ENCODE measurements around the gene SPRR1A. TPM values are rescaled to one million over a fixed set of nuclear protein-coding genes. Genes with fewer than 3 reads are reported as not detected.
"Not testable (repeated sequence)": the region's sequence is repeated elsewhere in the genome, so short reads cannot be mapped to it uniquely, and the experiment has no call there.

Gene SPRR1A
- total RNA-seq, 2 experiments from 2014 or later = not detected

GRCh38 chr1:153000294-153000693 is 16.4 kb downstream of the SPRR1A start:
- ChIA-PET POLR2A (interaction anchor here (0.5 kb wide), 1 partner anchor 14 kb away, joined by 3 read pairs; no protein-coding TSS in a partner anchor), CTCF (no interaction called here)
- ATAC-seq (no peak), DNase-seq (no peak)
- Mint-ChIP-seq H3K27ac (no peak overlapping the region), H3K27me3 (peaks cover 26% of the 10 kb centered on the region), H3K36me3 (ENCODE audit: low read depth) (no peaks in the 10 kb centered on the region), H3K4me3 (no peak overlapping the region), H3K9me3 (ENCODE audit: low read depth) (no peaks in the 10 kb centered on the region), H3K4me1 (no peaks in the 10 kb centered on the region)
- intact Hi-C loops (cut with DNase I, micrococcal nuclease) = no loop called here

- H3K36me3 Mint-ChIP-seq (ENCODE audit: low read depth) = no peaks in the 10 kb centered on the region
- no peak within 1 kb of the TSS for H3K27ac Mint-ChIP-seq
- no peak within 1 kb of the TSS for H3K4me3 Mint-ChIP-seq
- intact Hi-C loops (cut with DNase I, micrococcal nuclease) = no loop called here
- no peaks in the 10 kb centered on the region for H3K9me3 Mint-ChIP-seq (ENCODE audit: low read depth)
- POLR2A ChIA-PET = no interaction called here
- H3K27me3 Mint-ChIP-seq = peaks cover 22% of the 10 kb centered on the region
- DNase-seq = no peak
- no peak for ATAC-seq
- CTCF ChIA-PET = no interaction called here
- no peaks in the 10 kb centered on the region for H3K4me1 Mint-ChIP-seq
Measured at GRCh38 chr1:153001382-153001781, 17.5 kb downstream of the SPRR1A start, which contains the start of gene SPRR3. Gene SPRR3 (plus strand): TSS chr1:153001749. CDS start chr1:153003021, 1,272 bp downstream.

DNA sequence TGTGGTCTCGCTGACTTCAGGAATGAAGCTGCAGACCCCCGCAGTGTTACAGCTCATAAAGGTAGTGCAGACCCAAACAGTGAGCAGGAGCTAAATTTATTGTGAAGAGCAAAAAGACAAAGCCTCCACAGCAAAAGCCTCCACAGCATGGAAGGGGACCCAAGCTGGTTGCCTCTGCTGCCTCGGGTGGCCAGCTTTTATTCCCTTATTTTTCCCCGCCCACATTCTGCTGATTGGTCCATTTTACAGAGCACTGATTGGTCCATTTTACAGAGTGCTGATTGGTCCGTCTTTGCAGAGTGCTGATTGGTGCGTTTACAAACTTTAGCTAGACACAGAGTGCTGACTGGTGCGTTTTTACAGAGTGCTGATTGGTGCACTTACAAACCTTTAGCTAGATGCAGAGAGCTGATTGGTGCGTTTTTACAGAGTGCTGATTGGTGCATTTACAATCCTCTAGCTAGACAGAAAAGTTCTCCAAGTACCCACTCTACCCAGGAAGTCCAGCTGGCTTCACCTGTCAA is 27.4 kb downstream of the SPRR1A start:
- H3K4me3 Mint-ChIP-seq; intact Hi-C loops (cut with DNase I, micrococcal nuclease); H3K4me1 Mint-ChIP-seq; H3K27ac Mint-ChIP-seq; H3K27me3 Mint-ChIP-seq; CTCF ChIA-PET; H3K9me3 Mint-ChIP-seq (ENCODE audit: low read depth); H3K36me3 Mint-ChIP-seq (ENCODE audit: low read depth); POLR2A ChIA-PET; ATAC-seq; DNase-seq: not testable (repeated sequence)

GRCh38 chr1:153021829-153022228 is 37.9 kb downstream of the SPRR1A start:
- CTCF ChIA-PET = interaction anchor here (0.5 kb wide), 1 partner anchor 26 kb away, joined by 3 read pairs; no protein-coding TSS in a partner anchor
- H3K27me3 Mint-ChIP-seq = peaks cover 35% of the 10 kb centered on the region
- H3K4me1 Mint-ChIP-seq; intact Hi-C loops (cut with DNase I, micrococcal nuclease); H3K4me3 Mint-ChIP-seq; POLR2A ChIA-PET; H3K36me3 Mint-ChIP-seq (ENCODE audit: low read depth); H3K27ac Mint-ChIP-seq; ATAC-seq; DNase-seq; H3K9me3 Mint-ChIP-seq (ENCODE audit: low read depth): not testable (repeated sequence)

- not testable (repeated sequence) for H3K4me3 Mint-ChIP-seq, H3K4me1 Mint-ChIP-seq
Measured at GRCh38 chr1:153022340-153022739, 38.5 kb downstream of the SPRR1A start.

DNA sequence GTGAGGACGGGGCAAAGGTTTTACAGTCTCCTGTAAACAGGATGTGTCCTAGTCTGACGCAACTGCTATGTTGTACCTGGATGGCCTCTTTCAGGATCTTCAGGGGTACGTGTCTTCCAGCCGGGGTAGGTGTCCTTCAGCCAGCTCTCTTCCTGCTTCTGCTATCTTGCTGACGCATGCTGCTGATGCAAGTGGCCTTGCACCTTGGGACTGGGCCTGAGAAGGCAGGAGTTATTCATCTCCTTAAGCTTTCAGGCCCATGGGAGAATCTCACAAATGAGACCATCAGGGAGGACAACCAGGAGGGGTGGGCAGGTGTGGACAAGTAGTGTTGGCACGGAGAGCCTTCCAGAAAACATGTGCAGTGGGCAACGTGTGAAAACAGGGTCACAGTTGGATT is 39.2 kb downstream of the SPRR1A start:
- POLR2A ChIA-PET = no interaction called here
- Mint-ChIP-seq H3K9me3 (ENCODE audit: low read depth) (no peaks in the 10 kb centered on the region), H3K4me3 (no peak overlapping the region), H3K4me1 (no peaks in the 10 kb centered on the region), H3K27ac (no peak overlapping the region), H3K27me3 (peaks cover 35% of the 10 kb centered on the region), H3K36me3 (ENCODE audit: low read depth) (no peaks in the 10 kb centered on the region)
- CTCF ChIA-PET = no interaction called here
- no peak for DNase-seq
- intact Hi-C loops (cut with DNase I, micrococcal nuclease) = no loop called here
- ATAC-seq = no peak

More at GRCh38 chr1:153022340-153022739, 38.5 kb downstream of the SPRR1A start:
- DNase-seq; intact Hi-C loops (cut with DNase I, micrococcal nuclease); ATAC-seq; H3K27ac Mint-ChIP-seq; H3K36me3 Mint-ChIP-seq (ENCODE audit: low read depth); H3K9me3 Mint-ChIP-seq (ENCODE audit: low read depth); CTCF ChIA-PET; POLR2A ChIA-PET: not testable (repeated sequence)
- peaks cover 35% of the 10 kb centered on the region for H3K27me3 Mint-ChIP-seq

DNA sequence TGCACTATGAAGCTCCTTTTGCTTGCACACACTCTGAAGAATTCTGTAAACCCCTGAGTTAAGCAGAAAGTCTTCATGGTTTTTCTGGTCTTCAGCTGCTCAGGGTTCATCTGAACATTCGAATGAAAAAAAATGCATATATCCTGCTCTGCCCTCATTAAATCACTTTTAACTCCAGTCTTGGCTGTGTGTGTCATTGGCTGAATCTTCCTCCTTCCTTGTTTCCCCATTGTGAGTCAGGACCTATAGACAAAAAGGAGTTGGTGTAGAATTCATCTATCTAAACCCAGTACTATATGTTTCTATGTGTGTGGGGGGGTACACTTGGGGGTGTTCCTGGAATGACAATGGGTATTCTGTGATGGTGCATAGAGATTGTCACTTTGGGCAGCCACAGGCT is 40.5 kb downstream of the SPRR1A start:
- Mint-ChIP-seq H3K4me3 (no peak overlapping the region), H3K36me3 (ENCODE audit: low read depth) (no peaks in the 10 kb centered on the region), H3K27ac (no peak overlapping the region), H3K4me1 (no peaks in the 10 kb centered on the region), H3K9me3 (ENCODE audit: low read depth) (no peaks in the 10 kb centered on the region), H3K27me3 (peaks cover 37% of the 10 kb centered on the region)
- POLR2A ChIA-PET = no interaction called here
- CTCF ChIA-PET = interaction anchor here (0.6 kb wide), 1 partner anchor 488 kb away, joined by 3 read pairs; no protein-coding TSS in a partner anchor
- intact Hi-C loops (cut with DNase I, micrococcal nuclease) = no loop called here
- DNase-seq (no peak), ATAC-seq (no peak)

- CTCF ChIA-PET = no interaction called here
- intact Hi-C loops (cut with DNase I, micrococcal nuclease) = no loop called here
- no peaks in the 10 kb centered on the region for H3K4me1 Mint-ChIP-seq
Measured at GRCh38 chr1:153025797-153026196, 41.9 kb downstream of the SPRR1A start.

GRCh38 chr1:153028766-153029165 is 44.9 kb downstream of the SPRR1A start:
- peaks cover 2% of the 10 kb centered on the region for H3K4me1 Mint-ChIP-seq
- no peaks in the 10 kb centered on the region for H3K9me3 Mint-ChIP-seq (ENCODE audit: low read depth)
- ChIA-PET CTCF (interaction anchor here (0.7 kb wide), 1 partner anchor 314 kb away, joined by 3 read pairs; no protein-coding TSS in a partner anchor), POLR2A (no interaction called here)
- H3K4me3 Mint-ChIP-seq = no peak overlapping the region
- intact Hi-C loops (cut with DNase I, micrococcal nuclease) = no loop called here
- no peak for DNase-seq
- H3K36me3 Mint-ChIP-seq (ENCODE audit: low read depth) = no peaks in the 10 kb centered on the region
- peaks cover 23% of the 10 kb centered on the region for H3K27me3 Mint-ChIP-seq
- H3K27ac Mint-ChIP-seq = no peak overlapping the region
- ATAC-seq = no peak

More at GRCh38 chr1:153025797-153026196, 41.9 kb downstream of the SPRR1A start:
- DNase-seq = no peak
- ATAC-seq = no peak
- POLR2A ChIA-PET = no interaction called here
- Mint-ChIP-seq H3K9me3 (ENCODE audit: low read depth) (no peaks in the 10 kb centered on the region), H3K27ac (no peak overlapping the region), H3K4me3 (no peak overlapping the region), H3K27me3 (peaks cover 31% of the 10 kb centered on the region), H3K36me3 (ENCODE audit: low read depth) (no peaks in the 10 kb centered on the region)

GRCh38 chr1:153030895-153031294 is 47.0 kb downstream of the SPRR1A start, which contains the start of gene SPRR1B:
Gene SPRR1B (plus strand): TSS chr1:153031203. CDS start chr1:153032346, 1,143 bp downstream.
- ATAC-seq (no peak), DNase-seq (no peak)
- peaks cover 2% of the 10 kb centered on the region for H3K4me1 Mint-ChIP-seq
- no peaks in the 10 kb centered on the region for H3K9me3 Mint-ChIP-seq (ENCODE audit: low read depth)
- H3K36me3 Mint-ChIP-seq (ENCODE audit: low read depth) = no peaks in the 10 kb centered on the region
- no peak within 1 kb of the TSS for H3K27ac Mint-ChIP-seq
- intact Hi-C loops (cut with DNase I, micrococcal nuclease) = loop anchor here in 1 of 2 experiments (10.0 kb wide), 1 partner anchor 156 kb away; the partner anchor contains the start of gene SMCP
- peaks cover 19% of the 10 kb centered on the region for H3K27me3 Mint-ChIP-seq
- H3K4me3 Mint-ChIP-seq = no peak within 1 kb of the TSS
- ChIA-PET POLR2A (no interaction called here), CTCF (interaction anchor here (0.6 kb wide), 1 partner anchor 136 kb away, joined by 3 read pairs; no protein-coding TSS in a partner anchor)

DNA sequence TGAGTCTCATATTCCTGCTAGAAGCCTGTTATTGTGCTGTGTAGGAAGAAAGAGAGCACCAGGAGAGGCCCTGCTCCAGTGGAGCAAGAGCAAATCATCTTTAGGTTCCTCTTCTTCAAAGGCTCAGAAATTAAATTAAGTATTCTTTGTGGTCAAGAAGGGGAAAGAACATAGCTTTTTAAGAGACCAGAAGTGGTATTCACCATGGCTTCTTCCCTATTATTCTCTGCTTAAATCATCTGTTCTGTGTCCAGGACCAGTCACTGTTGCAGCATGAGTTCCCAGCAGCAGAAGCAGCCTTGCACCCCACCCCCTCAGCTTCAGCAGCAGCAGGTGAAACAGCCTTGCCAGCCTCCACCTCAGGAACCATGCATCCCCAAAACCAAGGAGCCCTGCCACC is 48.2 kb downstream of the SPRR1A start:
- Mint-ChIP-seq H3K4me3 (no peak overlapping the region), H3K27ac (no peak overlapping the region), H3K4me1 (peaks cover 2% of the 10 kb centered on the region), H3K9me3 (ENCODE audit: low read depth) (no peaks in the 10 kb centered on the region), H3K36me3 (ENCODE audit: low read depth) (no peaks in the 10 kb centered on the region), H3K27me3 (peaks cover 16% of the 10 kb centered on the region)
- ChIA-PET CTCF (no interaction called here), POLR2A (no interaction called here)
- no peak for DNase-seq
- no peak for ATAC-seq
- intact Hi-C loops (cut with DNase I, micrococcal nuclease) = loop anchor here in 1 of 2 experiments (10.0 kb wide), 1 partner anchor 157 kb away; the partner anchor contains the start of gene SMCP

- ATAC-seq (peak; percentile 88), DNase-seq (peak; percentile 33)
- Mint-ChIP-seq H3K27ac (no peak overlapping the region), H3K9me3 (ENCODE audit: low read depth) (no peaks in the 10 kb centered on the region), H3K4me3 (no peak overlapping the region), H3K27me3 (peaks cover 21% of the 10 kb centered on the region), H3K36me3 (ENCODE audit: low read depth) (no peaks in the 10 kb centered on the region), H3K4me1 (peaks cover 2% of the 10 kb centered on the region)
- POLR2A ChIA-PET = no interaction called here
- CTCF ChIA-PET = no interaction called here
- intact Hi-C loops (cut with DNase I, micrococcal nuclease) = loop anchor here in 1 of 2 experiments (10.0 kb wide), 1 partner anchor 158 kb away; the partner anchor contains the start of gene SMCP
Measured at GRCh38 chr1:153032677-153033308, 48.9 kb downstream of the SPRR1A start.
